Measurements from ENCODE around the gene AKT2. TPM values are rescaled to one million over a fixed set of nuclear protein-coding genes. Genes with fewer than 3 reads are reported as not detected.

Gene AKT2
- total and polyA plus RNA-seq, 8 donors: 49.2 to 79.3 (median 55.4) TPM

DNA sequence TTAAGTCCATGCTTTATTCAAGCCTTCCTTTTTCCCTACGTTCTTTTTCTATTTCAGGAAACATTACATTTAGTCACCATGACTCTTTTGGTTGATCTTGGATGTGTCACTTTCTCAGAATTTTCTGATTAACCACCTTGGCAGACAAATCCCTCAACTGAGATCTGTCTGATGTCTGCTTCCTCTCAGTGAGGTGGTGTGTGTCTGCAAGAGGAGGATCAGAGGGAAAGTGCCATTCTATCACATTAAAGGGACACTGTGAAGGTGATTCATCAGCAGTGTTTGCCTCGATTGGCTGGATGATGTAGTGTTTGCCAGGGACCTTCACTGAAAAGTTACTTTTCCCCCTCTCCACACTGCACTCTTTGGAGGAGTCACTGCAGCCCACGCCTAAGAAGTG lies 55.7 kb downstream of the AKT2 start:
- Histone ChIP-seq H3K4me1 (peaks cover 0 to 10% (median 7%) of the 10 kb centered on the region in 3 donors), H3K9me3 (no peaks in the 10 kb centered on the region), H3K27me3 (peaks cover 0 to 9% (median 2%) of the 10 kb centered on the region in 4 donors), H3K4me3 (no peak overlapping the region), H3K27ac (no peak overlapping the region), H3K36me3 (peaks cover 0 to 11% (median 0%) of the 10 kb centered on the region in 3 donors)
- ATAC-seq: no peak
- intact Hi-C loops (cut with DNase I): no loop called here
- TF ChIP-seq, protein P1, sequence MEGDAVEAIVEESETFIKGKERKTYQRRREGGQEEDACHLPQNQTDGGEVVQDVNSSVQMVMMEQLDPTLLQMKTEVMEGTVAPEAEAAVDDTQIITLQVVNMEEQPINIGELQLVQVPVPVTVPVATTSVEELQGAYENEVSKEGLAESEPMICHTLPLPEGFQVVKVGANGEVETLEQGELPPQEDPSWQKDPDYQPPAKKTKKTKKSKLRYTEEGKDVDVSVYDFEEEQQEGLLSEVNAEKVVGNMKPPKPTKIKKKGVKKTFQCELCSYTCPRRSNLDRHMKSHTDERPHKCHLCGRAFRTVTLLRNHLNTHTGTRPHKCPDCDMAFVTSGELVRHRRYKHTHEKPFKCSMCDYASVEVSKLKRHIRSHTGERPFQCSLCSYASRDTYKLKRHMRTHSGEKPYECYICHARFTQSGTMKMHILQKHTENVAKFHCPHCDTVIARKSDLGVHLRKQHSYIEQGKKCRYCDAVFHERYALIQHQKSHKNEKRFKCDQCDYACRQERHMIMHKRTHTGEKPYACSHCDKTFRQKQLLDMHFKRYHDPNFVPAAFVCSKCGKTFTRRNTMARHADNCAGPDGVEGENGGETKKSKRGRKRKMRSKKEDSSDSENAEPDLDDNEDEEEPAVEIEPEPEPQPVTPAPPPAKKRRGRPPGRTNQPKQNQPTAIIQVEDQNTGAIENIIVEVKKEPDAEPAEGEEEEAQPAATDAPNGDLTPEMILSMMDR (IDR thresholded peaks at IDR 0.05): no peak
- DNase-seq: no peak
- FAIRE-seq: no peak
- WGBS, 2 donors: 32 to 36% methylated on average over 3 of the region's 3 CpGs

DNA sequence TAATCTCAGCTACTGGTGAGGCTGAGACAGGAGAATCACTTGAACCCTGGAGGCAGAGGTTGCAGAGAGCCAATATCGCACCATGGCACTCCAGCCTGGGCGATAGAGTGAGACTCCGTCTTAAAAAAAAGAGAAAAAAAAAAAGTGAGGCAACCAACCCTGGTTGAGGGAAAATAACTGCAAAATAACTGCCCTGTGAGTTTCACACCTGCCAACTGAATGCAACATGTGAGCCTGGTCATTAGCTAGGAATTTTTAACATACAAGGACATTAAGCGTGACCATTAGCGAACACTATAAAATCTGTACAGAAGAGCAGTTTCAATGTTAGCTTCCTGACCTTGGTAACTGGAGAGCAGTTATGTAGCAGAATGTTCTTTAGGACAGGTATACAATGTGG lies 56.3 kb downstream of the AKT2 start:
- 42 to 45% methylated on average over 5 of the region's 5 CpGs for WGBS, 2 donors
- FAIRE-seq (no peak), ATAC-seq (no peak), DNase-seq (no peak)
- Histone ChIP-seq H3K4me3 (no peak overlapping the region), H3K9me3 (no peaks in the 10 kb centered on the region), H3K27ac (no peak overlapping the region), H3K36me3 (peaks cover 0 to 8% (median 0%) of the 10 kb centered on the region in 3 donors), H3K4me1 (peaks cover 0 to 10% (median 7%) of the 10 kb centered on the region in 3 donors), H3K27me3 (peaks cover 0 to 9% (median 2%) of the 10 kb centered on the region in 4 donors)
- TF ChIP-seq, protein P1 (IDR thresholded peaks at IDR 0.05): no peak
- intact Hi-C loops (cut with DNase I): no loop called here

DNA sequence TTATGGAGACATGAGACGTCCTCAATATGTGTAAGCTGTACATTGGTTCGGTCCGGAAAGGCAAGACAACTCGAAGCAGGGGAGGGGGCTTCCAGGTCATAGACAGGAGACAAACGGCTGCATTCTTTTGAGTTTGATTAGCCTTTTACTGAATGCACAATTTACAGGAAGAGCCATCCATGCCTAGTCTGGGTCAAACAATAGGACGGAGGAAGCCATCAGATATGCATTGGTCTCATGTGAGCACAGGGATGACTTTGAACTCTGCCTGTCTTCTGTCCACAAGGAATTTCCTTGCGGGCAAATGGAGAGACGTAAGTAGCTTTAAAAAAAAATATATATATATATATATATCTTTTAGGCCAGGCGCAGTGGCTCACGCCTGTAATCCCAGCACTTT lies 56.8 kb downstream of the AKT2 start:
- 53 to 58% methylated on average over 10 of the region's 10 CpGs for WGBS, 2 donors
- H3K36me3 ChIP-seq: peaks cover 0 to 5% (median 0%) of the 10 kb centered on the region in 3 donors
- H3K27me3 ChIP-seq: peaks cover 0 to 9% (median 2%) of the 10 kb centered on the region in 4 donors
- H3K4me3 ChIP-seq: no peak overlapping the region
- DNase-seq (no peak), FAIRE-seq (no peak), ATAC-seq (no peak)
- H3K4me1 ChIP-seq: peaks cover 0 to 10% (median 7%) of the 10 kb centered on the region in 3 donors
- TF ChIP-seq, protein P1 (IDR thresholded peaks at IDR 0.05): no peak
- no peaks in the 10 kb centered on the region for H3K9me3 ChIP-seq
- no peak overlapping the region for H3K27ac ChIP-seq
- intact Hi-C loops (cut with DNase I): no loop called here

GRCh38 chr19:40225440-40226305 lies 59.5 kb downstream of the AKT2 start:
- no peak overlapping the region for H3K27ac ChIP-seq
- DNase-seq: no peak
- 24 to 32% methylated on average over 21 of the region's 21 CpGs for WGBS, 2 donors
- ATAC-seq: no peak
- intact Hi-C loops (cut with DNase I): no loop called here
- no peak for FAIRE-seq
- H3K4me3 ChIP-seq: peak overlapping the region in 1 of 4 donors; percentile 29
- TF ChIP-seq, protein P1 (IDR thresholded peaks at IDR 0.05): no peak
- H3K36me3 ChIP-seq: no peaks in the 10 kb centered on the region
- H3K27me3 ChIP-seq: peaks cover 0 to 9% (median 2%) of the 10 kb centered on the region in 4 donors
- no peaks in the 10 kb centered on the region for H3K9me3 ChIP-seq
- peaks cover 0 to 10% (median 7%) of the 10 kb centered on the region in 3 donors for H3K4me1 ChIP-seq
